Hepatic stellate cell (primary cell): ENCODE data around the gene RPL10A.

Source experiments
- DNase-seq: peaks from one replicate; pipeline ENCODE4 v3.0.0; 2011; ENCODE audit warnings: low spot score

The RPL10A gene

GRCh38 chr6:35449287-35449881, 18.8 kb upstream of the RPL10A start:
- peak; percentile 86 for DNase-seq

- DNase-seq: no peak
These were observed 16.6 kb upstream of the RPL10A start for GRCh38 chr6:35451354-35452182.

- DNase-seq: peak; percentile 93
These were observed 15.8 kb upstream of the RPL10A start, which contains the start of gene FANCE for GRCh38 chr6:35452183-35453090. Gene FANCE (plus strand): TSS chr6:35452338. CDS start chr6:35452546, 208 bp downstream.

- DNase-seq: no peak
These were observed 15.0 kb upstream of the RPL10A start for GRCh38 chr6:35453236-35453635.

GRCh38 chr6:35454391-35455110, 13.7 kb upstream of the RPL10A start:
- DNase-seq: no peak

GRCh38 chr6:35457907-35458306, 10.3 kb upstream of the RPL10A start:
- DNase-seq: no peak

- DNase-seq: no peak
These were observed 6.9 kb upstream of the RPL10A start for GRCh38 chr6:35461270-35461669.

GRCh38 chr6:35463292-35463691, 4.9 kb upstream of the RPL10A start:
- no peak for DNase-seq

- no peak for DNase-seq
These were observed 2.6 kb upstream of the RPL10A start for GRCh38 chr6:35465646-35466045.

GRCh38 chr6:35468980-35469750, 964 bp downstream of the RPL10A start:
- no peak for DNase-seq

- no peak for DNase-seq
These were observed 1.8 kb downstream of the RPL10A start for GRCh38 chr6:35469751-35470662.

- DNase-seq: no peak
These were observed 2.5 kb downstream of the RPL10A start for GRCh38 chr6:35470663-35471120.

GRCh38 chr6:35471836-35472345, 3.7 kb downstream of the RPL10A start:
- no peak for DNase-seq

GRCh38 chr6:35473075-35473849, 5.1 kb downstream of the RPL10A start:
- DNase-seq: no peak

GRCh38 chr6:35473850-35474130, 5.6 kb downstream of the RPL10A start:
- no peak for DNase-seq

- DNase-seq: no peak
These were observed 6.1 kb downstream of the RPL10A start for GRCh38 chr6:35474131-35474941.

GRCh38 chr6:35474942-35475570, 6.9 kb downstream of the RPL10A start:
- no peak for DNase-seq

GRCh38 chr6:35475573-35475972, 7.4 kb downstream of the RPL10A start:
- DNase-seq: no peak
